GM23338 (cell line): Measurements from ENCODE around the gene MARF1.

ENCODE experiments used
- CTCF ChIP-seq, 2 experiments: fragments of 200-600 bp in 1 of 2; sonication (generic) in 1 of 2; conservative IDR thresholded peaks; 2 replicates each; pipeline versions ENCODE4 v1.5.1 to v1.6.1; 2016 to 2017; ENCODE audit warnings: antibody characterized with exemption in 2 of 2, low read depth in 2 of 2, mild to moderate bottlenecking in 2 of 2, moderate library complexity in 1 of 2
- EZH2 ChIP-seq: fragments of 200-600 bp; sonication (generic); IDR thresholded peaks from one replicate; pipeline ENCODE4 v1.8.0; 2017; ENCODE audit warnings: antibody characterized with exemption, mild to moderate bottlenecking, low read depth; ENCODE audit not compliant: unreplicated experiment
- POLR2AphosphoS5 ChIP-seq: IDR thresholded peaks from 2 replicates; pipeline ENCODE4 v1.6.1; 2016; ENCODE audit warnings: antibody characterized with exemption, low read depth

GRCh38 chr16:15691046-15691445 is 48.1 kb upstream of the MARF1 start:
- no peak for TF ChIP-seq EZH2
- TF ChIP-seq POLR2AphosphoS5, result no peak
- TF ChIP-seq CTCF (conservative IDR thresholded peaks at IDR 0.05; ENCODE audit: low read depth in 2 of 2), result no peak
